NCI-H748 treated with DMSO at 0.1 percent for 48 hours (cell line): Measurements from ENCODE around the gene ABCA4.
"Not testable (repeated sequence)": the region's sequence is repeated elsewhere in the genome, so short reads cannot be mapped to it uniquely, and the experiment has no call there.

Source experiments
- DNase-seq: peaks from one replicate; lab custom pipeline; 2025; lab: John Stamatoyannopoulos, UW

Gene ABCA4

DNA sequence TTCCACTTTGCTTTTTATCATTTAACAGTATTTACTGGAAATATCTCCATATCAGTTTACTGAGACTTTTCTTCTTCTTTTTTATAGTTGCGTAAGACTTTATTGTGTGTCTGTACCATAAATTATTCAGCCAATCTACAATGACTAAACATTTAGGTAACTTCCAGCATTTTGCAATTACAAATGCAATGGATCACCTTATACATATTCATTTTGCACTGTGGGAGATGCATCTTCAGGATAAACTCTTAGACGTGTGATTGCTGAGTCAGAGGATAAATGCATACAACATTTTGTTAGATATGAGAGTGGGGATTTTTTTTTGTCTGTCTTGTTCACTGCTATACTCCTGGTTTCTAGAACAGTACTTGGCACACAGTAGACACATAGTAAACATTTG, 116.0 kb downstream of the ABCA4 start:
- DNase-seq, result no peak

DNA sequence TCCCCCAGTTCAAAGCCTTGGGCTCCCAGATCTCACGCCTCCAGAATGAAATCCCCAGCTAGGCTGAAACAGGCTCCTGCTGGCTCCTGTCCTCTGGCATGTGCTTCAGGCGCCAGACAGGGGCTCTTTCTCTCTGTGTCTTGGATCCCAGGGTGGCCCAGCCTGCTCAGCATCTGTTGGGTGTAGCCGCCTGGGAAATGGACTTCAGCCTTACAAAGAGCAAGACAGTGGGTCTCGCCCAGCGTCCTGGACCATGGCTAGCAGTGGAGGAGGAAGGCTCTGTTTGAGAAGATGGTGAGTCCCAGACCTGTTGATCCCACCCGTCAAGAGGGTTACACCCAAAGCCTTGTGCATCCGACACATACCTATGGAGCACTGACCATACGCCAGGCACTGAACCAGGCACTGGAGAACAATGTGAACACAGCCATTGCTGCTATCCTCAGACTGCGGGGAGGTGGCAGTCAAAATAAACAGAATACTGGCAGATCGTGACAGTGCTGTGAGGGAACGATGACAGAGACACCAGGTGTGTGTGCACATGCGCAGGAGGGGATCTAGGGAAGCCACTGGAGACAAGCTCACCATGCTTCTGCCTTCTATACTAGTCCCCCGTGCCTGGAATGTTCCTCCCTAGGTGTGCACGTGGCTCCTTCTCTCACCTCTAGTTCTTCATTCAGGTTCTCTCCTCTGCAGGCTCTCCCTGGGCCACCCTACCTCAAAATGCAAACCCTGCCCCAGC, 118.7 kb downstream of the ABCA4 start:
- DNase-seq, result no peak

DNA sequence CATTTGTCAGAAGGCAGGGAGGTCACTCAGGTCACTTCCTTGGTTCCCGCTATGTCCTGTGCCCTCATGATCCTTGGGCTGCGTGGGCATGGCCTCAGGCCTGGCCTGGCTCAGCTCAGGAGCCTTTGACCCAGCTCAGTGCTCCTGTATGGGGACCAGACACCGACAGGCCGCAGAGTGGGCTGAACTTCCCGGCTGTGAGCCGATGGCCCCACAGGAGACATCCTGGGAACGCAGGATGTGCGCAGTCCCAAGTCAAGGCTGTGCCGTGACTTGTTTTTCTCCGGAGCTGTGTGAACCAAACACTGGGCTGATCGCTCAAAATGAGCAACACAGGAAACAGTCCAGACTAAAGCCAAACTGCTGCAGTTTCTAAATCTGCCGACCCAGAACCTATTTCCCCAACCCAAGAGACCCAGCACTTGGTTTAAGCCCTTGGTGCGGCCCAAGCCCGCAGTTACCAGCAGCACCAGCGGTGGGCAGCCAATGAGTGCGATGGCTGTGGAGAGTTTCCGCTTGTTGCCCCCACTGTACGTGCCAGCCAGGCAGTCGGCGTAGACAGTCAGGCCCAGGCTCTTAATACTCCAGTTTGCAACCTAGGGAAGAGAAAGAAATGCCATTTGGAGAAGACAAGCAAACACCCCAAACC, 119.4 kb downstream of the ABCA4 start:
- DNase-seq, result no peak

DNA sequence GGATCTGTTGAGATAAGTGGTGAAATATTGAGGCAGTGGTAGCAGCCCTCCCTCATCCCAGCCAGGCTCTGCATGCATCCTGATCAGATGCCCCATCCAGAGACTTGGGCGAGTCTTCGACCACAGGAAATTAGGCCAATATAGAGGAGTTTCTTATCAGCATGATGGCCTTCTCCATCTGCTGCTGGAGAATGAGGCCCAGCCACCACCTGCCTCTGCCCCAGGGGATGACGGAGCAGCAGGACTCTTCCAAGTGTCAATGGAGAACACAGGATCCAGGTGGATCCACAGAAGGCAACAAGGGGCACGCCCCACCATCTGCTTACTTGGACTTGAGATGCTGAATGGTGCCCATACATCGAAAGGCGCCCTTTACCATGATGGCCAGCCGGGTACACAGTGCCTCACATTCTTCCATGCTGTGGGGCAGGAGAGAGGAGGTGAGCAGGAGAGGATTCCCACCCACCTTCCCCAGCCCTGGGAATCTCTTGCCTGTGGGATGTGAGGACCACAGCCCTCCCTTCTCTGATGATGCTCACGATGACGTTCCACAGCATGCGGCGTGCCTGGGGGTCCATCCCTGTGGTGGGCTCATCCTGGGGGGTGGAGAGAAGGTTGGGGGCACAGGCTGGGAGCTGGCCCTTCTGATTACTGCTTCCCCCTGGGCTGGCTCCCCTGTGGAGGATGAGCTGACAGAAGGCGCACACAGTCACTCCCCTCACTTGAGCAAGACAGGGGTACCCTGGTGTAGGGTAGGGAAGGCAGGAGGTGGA, 120.3 kb downstream of the ABCA4 start:
- DNase-seq, result no peak

DNA sequence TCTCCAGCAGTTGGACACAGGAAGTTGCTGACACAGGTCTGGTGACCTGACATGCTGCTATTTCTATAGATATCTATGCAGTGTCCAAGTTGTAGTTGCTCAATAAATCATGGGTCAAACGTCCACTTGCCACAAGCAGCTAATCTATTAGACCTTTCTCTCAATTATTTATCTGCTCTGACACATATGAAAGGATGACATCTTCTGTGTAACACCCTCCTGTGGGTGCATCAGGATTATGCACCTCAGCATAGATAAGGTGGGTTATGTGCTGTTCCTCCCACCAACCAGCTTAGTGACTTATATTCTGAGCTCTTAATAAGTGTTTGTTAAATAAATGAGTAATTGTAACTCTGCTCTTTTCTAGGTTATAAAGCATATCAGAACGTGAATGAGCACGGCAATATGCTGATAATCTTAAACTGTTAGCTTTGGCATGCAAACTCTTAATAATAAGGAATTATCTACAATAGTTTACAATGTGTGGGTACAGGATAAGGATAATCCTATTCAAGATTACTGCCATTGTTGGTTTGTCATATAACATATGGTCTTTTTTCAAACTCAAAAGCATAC, 121.0 kb downstream of the ABCA4 start:
- no peak for DNase-seq

DNA sequence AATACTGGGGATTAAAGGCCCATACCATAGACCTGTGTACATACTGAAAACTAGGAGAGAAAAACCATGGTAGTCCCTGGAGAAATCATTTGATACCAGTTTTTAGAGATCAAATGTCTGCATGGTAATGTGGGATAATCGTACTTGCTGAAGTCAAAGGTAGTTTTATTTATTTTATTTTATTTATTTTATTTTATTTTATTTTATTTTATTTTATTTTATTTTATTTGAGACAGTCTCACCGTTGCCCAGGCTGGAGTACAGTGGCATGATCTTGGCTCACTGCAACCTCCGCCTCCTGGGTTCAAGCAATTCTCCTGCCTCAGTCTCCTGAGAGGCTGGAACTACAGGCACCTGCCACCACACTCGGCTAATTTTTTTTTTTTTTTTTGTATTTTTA, 122.4 kb downstream of the ABCA4 start:
- DNase-seq, result not testable (repeated sequence)

DNA sequence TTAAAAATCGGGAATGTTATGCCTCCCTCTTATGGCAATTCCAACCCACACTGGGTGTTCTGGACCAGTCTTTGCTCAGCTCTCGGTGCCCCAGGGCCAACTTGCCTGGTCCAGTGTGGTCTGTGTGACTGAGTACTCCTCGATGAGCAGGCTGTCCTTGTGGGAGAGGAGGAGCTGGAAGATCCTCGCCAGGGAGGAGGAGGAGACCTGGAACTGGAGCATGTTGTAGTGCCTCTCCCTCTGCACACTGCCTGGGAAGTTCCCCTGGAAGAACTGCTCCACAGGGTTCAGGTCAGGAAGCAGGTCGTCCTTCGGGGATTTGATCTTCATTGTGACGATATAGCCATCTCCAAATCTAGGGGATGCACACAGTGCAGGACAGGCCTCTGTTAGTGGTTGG, 123.2 kb downstream of the ABCA4 start:
- no peak for DNase-seq

DNA sequence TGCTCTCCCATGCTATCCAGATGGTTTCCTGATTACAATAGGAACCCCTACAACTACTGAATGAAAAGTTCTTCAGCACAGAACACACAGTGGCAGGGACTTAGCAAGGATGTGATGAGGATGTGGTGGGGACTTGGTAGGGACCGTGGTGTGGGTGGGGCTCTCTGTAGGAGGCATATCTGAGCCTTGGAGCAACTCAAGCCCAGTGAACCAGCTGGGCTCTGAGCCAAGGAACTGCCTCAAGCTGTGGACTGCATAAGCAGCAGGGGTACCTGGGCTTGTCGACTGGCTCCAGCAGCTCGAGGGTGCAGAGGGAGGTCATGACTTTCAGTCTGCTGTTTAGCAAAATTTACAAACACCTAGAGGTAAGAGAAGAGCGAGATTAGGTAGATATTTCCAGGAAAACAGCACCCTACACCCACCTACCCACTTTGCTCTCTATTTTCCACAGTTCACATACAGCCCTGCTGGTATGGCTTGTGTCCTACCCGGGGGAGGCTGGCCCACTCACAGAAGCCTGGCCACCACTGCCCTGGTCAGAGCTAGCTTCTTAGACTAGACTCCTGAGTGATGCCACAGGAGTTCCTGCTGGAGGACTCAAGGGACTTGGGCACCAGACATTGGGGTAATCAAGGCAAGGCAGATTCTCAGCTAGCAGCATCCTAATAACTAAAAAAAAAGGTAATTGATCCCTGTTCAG, 125.0 kb downstream of the ABCA4 start:
- no peak for DNase-seq

DNA sequence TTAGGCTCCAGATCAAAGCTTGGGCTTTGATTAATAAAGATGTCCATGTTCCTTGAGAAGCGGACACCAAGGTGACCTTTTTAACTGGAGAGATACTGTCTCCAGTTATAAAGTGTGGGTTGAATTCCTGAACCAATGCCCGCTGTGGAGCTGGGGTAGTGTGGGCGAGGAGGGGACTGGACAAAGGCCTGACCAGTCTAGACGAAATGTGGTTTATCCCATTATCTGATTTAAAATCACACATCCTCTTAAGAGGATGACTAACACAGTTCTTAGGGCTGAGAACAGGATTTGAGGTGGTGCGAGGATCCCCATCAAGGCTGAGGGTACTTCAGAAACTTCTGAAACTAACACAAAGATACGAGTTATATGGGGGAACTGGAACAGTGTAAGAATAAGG, 127.2 kb downstream of the ABCA4 start:
- DNase-seq, result no peak

DNA sequence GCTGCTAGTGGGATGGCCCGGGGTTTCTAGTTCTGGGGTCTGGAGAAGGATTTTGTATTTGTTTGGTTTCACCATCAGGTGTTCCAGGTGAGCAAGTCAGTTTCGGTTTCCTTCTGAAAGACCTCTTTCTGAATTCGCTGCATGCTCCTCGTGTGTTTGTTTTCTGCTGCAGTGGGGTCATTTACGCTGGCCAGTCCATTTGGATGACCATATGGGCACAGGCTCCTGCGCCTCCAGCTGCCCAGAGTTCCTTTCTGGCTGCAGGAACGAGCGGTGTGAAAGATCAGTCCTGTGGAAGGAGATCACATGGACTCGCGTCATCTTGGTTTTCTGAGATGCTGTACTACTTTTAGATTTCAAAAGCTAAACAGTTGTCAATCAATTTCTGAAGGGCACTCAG, 128.0 kb downstream of the ABCA4 start:
- DNase-seq, result no peak

DNA sequence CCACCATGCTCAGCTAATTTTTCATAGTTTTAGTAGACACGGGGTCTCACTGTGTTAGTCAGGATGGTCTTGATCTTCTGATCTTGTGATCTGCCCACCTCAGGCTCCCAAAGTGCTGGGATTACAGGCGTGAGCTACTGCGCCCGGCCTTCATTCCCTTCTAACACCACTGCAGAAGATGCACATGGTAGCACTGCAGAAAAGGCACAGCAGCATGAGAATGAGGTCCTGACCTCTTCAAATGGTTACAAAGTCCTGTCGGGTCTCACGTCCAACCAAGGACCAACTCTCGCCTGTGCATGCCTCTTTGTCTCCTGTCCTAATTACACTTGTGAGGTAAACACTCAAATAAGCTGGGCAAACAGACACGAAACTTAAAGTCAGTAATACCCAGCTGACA, 128.8 kb downstream of the ABCA4 start:
- DNase-seq, result no peak

DNA sequence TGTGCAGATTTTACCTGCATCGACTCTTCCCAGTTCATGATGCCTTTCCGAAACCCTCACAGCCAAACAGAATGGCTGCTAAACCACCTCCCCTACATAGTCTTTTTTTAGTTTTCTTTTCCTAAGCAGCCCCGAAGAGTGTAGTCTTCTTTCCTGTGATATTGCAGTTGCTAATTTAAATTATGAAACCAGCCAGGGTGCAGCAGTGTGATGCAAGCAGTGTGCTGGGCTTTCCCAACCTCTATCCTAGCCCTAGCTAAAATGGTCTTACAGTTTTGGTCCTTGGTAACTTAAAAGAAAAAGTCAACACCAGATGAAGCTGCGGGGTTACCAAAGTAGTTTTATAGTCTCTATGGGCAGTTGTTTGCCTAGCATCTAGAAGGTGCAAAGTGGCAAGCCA, 129.7 kb downstream of the ABCA4 start:
- no peak for DNase-seq

DNA sequence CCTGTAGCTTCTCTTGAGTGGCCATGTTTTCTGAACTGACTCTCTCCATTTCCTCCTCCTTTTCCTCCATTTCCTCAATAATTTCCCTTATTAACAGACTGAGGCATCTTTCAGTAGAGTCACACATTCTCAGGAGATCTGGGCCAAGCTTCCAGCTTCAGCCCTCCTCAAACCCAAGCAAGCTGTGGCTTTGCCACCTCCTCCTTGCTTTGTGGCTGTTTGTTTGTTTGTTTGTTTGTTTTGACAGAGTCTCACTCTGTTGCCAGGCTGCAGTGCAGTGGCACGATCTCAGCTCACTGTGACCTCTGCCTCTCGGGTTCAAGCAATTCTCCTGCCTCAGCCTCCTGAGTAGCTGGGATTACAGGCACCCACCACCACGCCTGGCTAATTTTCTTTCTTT, 130.5 kb downstream of the ABCA4 start:
- DNase-seq, result not testable (repeated sequence)

DNA sequence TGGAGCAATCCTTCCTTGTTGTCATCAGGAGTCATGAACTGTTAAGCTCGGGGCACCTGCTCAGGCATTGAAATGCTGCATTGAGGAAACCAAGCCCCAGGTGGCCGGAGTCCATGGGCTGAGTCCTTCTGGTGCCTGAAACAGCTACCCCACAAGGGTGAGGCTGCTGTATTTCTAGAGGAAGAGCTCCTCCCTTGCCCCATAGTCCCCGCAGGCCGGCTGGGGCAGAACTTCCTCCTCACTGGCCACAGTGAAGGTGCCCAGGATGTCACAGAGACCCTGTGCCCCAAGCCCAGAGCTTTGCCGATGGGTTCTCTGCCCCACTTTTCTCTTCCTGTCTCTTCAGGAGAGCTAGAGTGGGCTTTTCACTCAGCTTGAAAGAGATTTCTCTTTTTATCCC, 130.9 kb downstream of the ABCA4 start:
- no peak for DNase-seq

DNA sequence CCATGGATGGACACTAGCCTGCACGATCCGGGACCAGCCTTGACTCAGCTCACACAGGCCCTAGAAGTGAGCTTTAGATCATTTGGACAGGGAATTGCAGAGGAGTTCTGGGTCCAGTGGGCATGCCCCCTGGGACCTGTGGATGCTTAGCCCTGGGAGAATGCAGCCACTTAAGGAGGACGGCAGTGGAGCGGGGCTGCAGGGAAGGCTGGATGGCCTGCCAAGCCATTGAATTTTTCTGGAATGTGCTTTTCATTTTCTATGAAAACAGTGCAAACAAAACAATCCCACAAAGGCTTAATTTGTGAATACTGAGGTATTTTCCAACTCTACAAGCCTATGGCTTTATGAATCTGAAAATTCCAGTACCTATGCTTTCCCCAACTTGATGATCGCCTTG, 131.3 kb downstream of the ABCA4 start:
- no peak for DNase-seq

DNA sequence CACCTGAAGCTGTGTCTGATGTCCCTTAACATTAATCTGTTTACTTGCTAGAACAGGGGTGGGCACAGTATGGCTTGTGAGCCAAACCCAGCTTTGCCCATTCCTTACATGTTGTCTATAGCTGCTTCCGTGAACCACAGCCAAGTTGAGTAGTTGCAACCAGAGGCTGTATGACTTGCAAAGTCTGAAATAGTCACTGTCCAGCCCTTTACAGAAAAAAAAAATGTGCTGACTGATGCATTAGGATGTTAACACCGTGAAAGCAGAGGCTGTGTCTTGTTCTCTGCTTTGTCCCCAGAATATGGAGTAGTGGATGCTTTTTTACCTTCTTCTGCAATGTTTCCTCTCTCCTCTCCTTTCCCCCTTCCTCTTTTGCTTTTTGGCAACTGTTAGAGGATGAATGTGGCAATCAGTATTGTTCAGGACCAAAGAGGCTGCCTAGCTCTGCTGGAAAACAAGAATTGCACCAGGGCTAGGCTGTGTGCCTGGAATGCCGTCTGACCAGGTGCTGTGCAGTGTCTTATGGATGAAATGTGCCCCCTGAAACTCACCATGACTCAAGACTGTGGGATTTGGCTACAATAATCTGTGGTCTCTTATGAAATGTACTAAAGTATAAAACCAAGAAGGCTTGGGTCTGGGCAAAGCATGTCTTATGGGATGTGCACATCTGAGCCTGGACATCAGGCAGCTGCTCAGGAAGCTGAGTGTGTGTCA, 132.2 kb downstream of the ABCA4 start:
- DNase-seq, result no peak

DNA sequence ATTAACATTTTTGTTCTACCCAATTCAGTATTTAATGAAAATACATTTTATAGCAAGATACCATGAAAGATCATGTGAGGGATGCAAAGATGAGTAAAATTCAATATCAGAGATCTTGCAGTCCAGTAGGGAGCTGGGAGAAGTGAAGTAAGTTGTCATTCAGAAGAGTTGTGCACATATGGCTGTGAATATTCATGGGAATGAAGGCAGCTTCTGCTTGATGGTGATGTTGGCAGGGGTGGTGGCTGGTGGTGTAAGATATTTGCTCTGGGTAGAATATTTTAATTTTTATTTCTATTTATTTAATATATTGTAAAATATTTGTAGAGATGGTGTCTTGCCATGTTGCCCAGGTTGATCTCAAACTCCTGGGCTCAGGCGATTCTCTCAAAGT, 139.7 kb downstream of the ABCA4 start:
- no peak for DNase-seq

DNA sequence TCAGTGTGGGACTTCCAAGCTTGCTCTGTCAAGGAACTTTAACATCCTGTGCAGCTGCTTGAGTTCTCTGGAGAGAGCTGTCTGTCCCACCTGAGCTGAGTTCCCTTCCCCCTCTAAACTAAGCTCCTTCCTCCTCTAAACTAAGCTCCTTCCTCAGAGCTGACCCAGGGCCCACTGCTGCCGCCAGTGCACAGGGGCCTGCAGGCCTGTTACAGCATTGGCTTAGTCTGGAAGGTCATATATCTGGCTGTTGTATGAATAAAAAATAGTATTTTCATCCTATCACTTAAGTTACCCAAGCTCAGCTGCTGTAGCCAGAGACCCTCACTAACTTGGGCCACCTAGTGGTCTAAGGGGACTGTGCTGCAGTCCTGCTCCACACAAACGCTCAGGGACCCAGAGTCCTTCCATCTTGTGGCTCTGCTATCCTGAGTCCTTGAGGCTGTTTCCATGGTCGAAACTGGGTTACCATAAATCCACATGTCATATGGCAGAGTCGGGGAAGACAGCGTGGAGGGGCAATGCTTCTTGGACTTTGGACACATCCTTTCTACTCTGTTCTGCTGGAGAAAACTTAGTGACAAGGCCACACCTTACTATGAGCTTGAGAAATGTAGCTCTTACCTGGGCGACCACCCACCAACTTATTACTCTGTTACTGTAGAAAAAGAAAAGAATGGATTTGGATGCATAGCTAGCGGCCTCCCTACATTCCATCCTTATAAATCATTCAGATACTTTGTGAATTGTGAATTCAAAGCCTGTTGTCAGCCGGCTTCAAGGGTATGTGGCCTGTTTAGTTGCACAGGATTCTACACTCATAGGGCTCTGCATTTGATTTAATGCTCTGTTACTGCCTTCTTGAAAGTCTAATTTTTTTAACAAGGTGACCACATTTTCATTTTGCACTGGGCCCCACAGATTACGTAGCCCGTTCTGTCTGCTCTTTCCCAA, 140.4 kb downstream of the ABCA4 start:
- DNase-seq, result no peak

DNA sequence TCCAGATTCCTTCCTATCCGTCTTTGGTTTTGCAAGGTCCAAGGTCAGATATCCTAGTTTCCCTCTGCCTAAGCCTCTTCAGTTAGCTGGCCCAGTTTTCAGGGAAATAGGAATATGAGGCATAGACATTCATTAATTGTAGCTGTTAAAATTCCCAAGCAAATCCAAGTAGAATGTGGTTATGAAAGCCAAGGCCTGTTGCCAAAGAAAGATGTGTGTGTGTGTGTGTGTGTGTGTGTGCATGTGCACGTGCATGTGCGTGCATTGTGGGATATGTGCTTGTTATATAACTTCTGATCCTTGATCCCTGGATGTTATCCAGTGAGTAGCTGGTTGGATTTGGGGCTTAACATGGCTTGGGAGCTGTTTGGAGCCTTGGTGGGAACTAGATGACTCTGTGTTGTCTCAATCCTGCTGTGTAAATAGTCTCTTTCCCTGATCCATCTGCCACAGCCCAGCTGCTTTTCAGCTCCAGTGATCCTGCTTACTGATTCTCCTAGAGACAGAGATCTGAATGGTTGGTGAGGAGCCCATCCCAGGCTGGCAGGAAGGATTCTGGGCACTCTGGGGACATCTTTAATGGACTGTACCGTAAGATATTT, 141.1 kb downstream of the ABCA4 start:
- no peak for DNase-seq
